ENCODE data around the gene PLEKHA4.
"Not testable (repeated sequence)": the region's sequence is repeated elsewhere in the genome, so short reads cannot be mapped to it uniquely, and the experiment has no call there.

Gene PLEKHA4

DNA sequence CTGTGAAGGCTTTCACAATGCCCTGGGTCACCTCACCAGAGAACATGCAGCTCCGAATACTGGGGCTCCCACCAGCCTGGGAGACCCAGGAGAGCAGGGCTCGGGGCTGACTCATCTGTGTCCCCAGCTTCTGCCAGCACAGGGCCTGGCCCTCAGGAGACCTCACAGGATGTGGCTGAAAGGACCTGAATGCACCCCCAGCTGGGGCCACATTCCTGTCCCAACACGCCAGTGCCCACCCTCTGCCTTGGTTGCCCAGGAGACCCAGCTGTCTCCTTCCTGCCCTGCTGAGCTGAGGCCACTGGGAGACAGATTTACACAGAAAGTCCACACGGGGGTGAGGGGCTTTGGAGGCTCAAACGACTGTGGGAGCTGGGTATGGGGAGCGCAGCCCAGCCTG lies 69.5 kb downstream of the PLEKHA4 start:
- H3K27me3 ChIP-seq (ENCODE audit: control insufficient read depth, insufficient read depth, low read length) = no peaks in the 10 kb centered on the region
- H3K4me1 ChIP-seq (ENCODE audit: control insufficient read depth, insufficient read depth, low read length) = peaks cover 5% of the 10 kb centered on the region
- H3K36me3 ChIP-seq (ENCODE audit: control insufficient read depth, insufficient read depth, low read length) = 0 out of 2 replicates have a peak, but pooled peaks cover 3% of the 10 kb centered on the region
- H3K9me3 ChIP-seq (ENCODE audit: control insufficient read depth, insufficient read depth, low read length) = no peaks in the 10 kb centered on the region
- no peak for DNase-seq (ENCODE audit: low read depth, low spot score)
- H3K27ac ChIP-seq (ENCODE audit: low read length) = no peak overlapping the region
- H3K4me3 ChIP-seq (ENCODE audit: low read length) = no peak overlapping the region
- WGBS (ENCODE audit: insufficient coverage, insufficient read length) = no CpG with 5 or more reads among the region's 6 CpGs

DNA sequence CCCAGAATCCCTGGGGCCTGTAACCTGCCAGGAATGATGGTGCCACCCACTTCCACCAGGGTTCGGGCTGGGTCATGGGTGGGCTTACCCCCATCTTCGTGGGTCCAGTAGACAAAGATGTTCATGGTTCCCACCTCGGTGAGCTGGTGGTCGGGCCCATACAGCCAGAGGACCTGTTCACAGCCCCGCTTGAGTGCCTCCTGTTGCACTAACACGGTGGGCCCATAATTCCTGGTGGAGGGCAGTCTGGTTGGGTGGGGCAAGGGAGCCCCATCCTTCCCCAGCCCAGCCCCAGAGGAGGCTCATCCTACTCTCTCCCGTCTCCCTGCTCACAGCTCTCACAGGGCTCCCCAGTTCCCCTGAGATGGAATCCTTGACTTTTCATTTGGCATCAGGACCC lies 71.3 kb downstream of the PLEKHA4 start:
- H3K36me3 ChIP-seq (ENCODE audit: control insufficient read depth, insufficient read depth, low read length) = 0 out of 2 replicates have a peak, but pooled peaks cover 3% of the 10 kb centered on the region
- no peaks in the 10 kb centered on the region for H3K27me3 ChIP-seq (ENCODE audit: control insufficient read depth, insufficient read depth, low read length)
- peaks cover 7% of the 10 kb centered on the region for H3K4me1 ChIP-seq (ENCODE audit: control insufficient read depth, insufficient read depth, low read length)
- no peak overlapping the region for H3K27ac ChIP-seq (ENCODE audit: low read length)
- H3K4me3 ChIP-seq (ENCODE audit: low read length) = no peak overlapping the region
- no peaks in the 10 kb centered on the region for H3K9me3 ChIP-seq (ENCODE audit: control insufficient read depth, insufficient read depth, low read length)
- no CpG with 5 or more reads among the region's 7 CpGs for WGBS (ENCODE audit: insufficient coverage, insufficient read length)
- no peak for DNase-seq (ENCODE audit: low read depth, low spot score)

DNA sequence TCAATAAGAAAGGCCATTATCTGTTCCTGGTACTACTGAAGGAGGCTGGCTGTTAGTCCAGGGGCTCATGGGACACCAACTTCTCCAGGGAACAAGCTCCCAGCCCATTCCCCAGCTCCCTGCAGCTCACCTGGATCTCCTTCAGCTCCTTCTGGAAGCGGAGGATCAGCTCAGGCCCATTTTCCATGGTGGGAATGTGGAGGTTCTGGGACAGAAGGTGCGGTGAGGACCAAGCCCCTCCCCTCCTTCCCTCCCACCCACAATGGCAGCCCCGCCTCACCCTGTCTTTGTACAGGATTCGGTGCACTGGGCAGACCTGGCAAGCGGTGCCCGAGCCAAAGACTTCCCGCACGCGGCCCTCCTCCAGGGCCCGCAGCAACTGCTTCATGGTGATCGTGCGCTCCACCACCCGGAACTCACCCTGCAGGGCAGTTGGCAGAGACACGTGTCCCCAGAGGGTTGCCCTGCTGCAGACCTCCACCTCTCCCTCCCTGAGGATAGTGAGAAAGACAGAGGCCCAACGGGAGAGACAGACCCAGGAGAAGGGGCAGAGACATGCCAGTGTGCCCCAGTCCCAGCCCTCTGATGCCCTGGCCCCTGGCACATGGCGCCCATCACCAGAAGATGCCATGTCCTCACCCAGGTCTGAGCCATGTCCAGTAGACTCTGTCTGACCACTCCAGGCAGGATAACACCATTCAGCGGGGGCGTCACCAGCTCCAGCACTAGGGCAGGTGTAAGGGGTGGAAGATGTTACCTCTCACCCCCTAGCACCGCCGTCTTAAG lies 71.9 kb downstream of the PLEKHA4 start:
- no peak overlapping the region for H3K27ac ChIP-seq (ENCODE audit: low read length)
- no peak for DNase-seq (ENCODE audit: low read depth, low spot score)
- H3K36me3 ChIP-seq (ENCODE audit: control insufficient read depth, insufficient read depth, low read length) = 0 out of 2 replicates have a peak, but pooled peaks cover 3% of the 10 kb centered on the region
- H3K4me3 ChIP-seq (ENCODE audit: low read length) = no peak overlapping the region
- peaks cover 7% of the 10 kb centered on the region for H3K4me1 ChIP-seq (ENCODE audit: control insufficient read depth, insufficient read depth, low read length)
- no peaks in the 10 kb centered on the region for H3K9me3 ChIP-seq (ENCODE audit: control insufficient read depth, insufficient read depth, low read length)
- no peaks in the 10 kb centered on the region for H3K27me3 ChIP-seq (ENCODE audit: control insufficient read depth, insufficient read depth, low read length)
- no CpG with 5 or more reads among the region's 20 CpGs for WGBS (ENCODE audit: insufficient coverage, insufficient read length)

DNA sequence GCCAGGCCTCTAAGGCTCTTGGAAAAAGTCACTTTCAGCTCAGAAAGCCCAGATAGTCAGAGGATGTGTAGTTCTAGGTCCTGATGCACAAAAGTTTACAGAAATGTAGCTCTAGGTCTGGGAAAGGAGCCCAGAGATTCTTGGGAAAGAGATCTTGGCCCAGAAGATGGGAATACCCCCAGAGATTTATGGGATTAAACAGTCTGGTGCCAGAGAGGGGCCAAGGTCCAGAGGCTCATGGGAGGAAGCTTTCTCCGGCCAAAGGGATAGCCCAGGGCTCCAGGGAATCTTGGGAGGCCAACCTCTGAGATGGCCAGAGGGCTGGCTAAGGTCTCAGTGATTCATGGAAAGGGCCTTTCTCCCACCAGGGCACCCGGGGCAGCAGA lies 72.7 kb downstream of the PLEKHA4 start:
- H3K27ac ChIP-seq (ENCODE audit: low read length) = no peak overlapping the region
- no peaks in the 10 kb centered on the region for H3K27me3 ChIP-seq (ENCODE audit: control insufficient read depth, insufficient read depth, low read length)
- WGBS (ENCODE audit: insufficient coverage, insufficient read length) = no CpG with 5 or more reads among the region's 2 CpGs
- DNase-seq (ENCODE audit: low read depth, low spot score) = no peak
- 0 out of 2 replicates have a peak, but pooled peaks cover 3% of the 10 kb centered on the region for H3K36me3 ChIP-seq (ENCODE audit: control insufficient read depth, insufficient read depth, low read length)
- no peaks in the 10 kb centered on the region for H3K9me3 ChIP-seq (ENCODE audit: control insufficient read depth, insufficient read depth, low read length)
- no peak overlapping the region for H3K4me3 ChIP-seq (ENCODE audit: low read length)
- peaks cover 7% of the 10 kb centered on the region for H3K4me1 ChIP-seq (ENCODE audit: control insufficient read depth, insufficient read depth, low read length)

- WGBS (ENCODE audit: insufficient coverage, insufficient read length) = no CpG with 5 or more reads among the region's 38 CpGs
- Histone ChIP-seq H3K4me3 (ENCODE audit: low read length) (peak overlapping the region; percentile 58; the same call in 1 of the 2 replicates), H3K4me1 (ENCODE audit: control insufficient read depth, insufficient read depth, low read length) (peaks cover 7% of the 10 kb centered on the region), H3K9me3 (ENCODE audit: control insufficient read depth, insufficient read depth, low read length) (no peaks in the 10 kb centered on the region), H3K27ac (ENCODE audit: low read length) (no peak overlapping the region), H3K36me3 (ENCODE audit: control insufficient read depth, insufficient read depth, low read length) (0 out of 2 replicates have a peak, but pooled peaks cover 3% of the 10 kb centered on the region), H3K27me3 (ENCODE audit: control insufficient read depth, insufficient read depth, low read length) (no peaks in the 10 kb centered on the region)
- DNase-seq (ENCODE audit: low read depth, low spot score) = no peak
Observed at GRCh38 chr19:48795055-48795684, 73.2 kb downstream of the PLEKHA4 start.

- WGBS (ENCODE audit: insufficient coverage, insufficient read length) = no CpG with 5 or more reads among the region's 6 CpGs
- Histone ChIP-seq H3K4me1 (ENCODE audit: control insufficient read depth, insufficient read depth, low read length) (peaks cover 5% of the 10 kb centered on the region), H3K27me3 (ENCODE audit: control insufficient read depth, insufficient read depth, low read length) (no peaks in the 10 kb centered on the region), H3K4me3 (ENCODE audit: low read length) (no peak overlapping the region), H3K27ac (ENCODE audit: low read length) (no peak overlapping the region), H3K36me3 (ENCODE audit: control insufficient read depth, insufficient read depth, low read length) (0 out of 2 replicates have a peak, but pooled peaks cover 3% of the 10 kb centered on the region), H3K9me3 (ENCODE audit: control insufficient read depth, insufficient read depth, low read length) (no peaks in the 10 kb centered on the region)
- no peak for DNase-seq (ENCODE audit: low read depth, low spot score)
Observed at GRCh38 chr19:48794291-48794690, 74.1 kb downstream of the PLEKHA4 start.

DNA sequence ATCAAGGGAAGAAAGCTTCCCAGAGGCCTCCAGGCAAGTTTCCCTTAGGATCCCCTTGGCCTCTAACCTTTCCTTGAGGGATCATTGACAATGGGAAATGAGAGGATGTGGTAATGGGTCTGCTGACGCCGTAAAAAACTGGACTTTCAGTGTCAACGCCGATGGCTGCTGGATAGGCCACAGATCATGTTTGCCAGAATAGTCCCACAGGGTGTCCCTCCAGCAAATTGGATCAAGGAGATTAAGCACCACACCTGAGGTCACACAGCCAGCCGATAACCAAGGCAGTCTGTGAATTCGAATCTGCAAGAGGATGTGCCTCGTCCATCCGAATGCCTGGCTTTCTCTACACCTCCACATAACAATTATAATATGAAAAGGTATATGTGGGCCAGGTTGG lies 75.1 kb downstream of the PLEKHA4 start:
- H3K4me1 ChIP-seq (ENCODE audit: control insufficient read depth, insufficient read depth, low read length) = 0 out of 2 replicates have a peak, but pooled peaks cover 2% of the 10 kb centered on the region
- no peaks in the 10 kb centered on the region for H3K9me3 ChIP-seq (ENCODE audit: control insufficient read depth, insufficient read depth, low read length)
- no peak overlapping the region for H3K4me3 ChIP-seq (ENCODE audit: low read length)
- DNase-seq (ENCODE audit: low read depth, low spot score) = no peak
- no CpG with 5 or more reads among the region's 8 CpGs for WGBS (ENCODE audit: insufficient coverage, insufficient read length)
- no peak overlapping the region for H3K27ac ChIP-seq (ENCODE audit: low read length)
- H3K27me3 ChIP-seq (ENCODE audit: control insufficient read depth, insufficient read depth, low read length) = no peaks in the 10 kb centered on the region
- 0 out of 2 replicates have a peak, but pooled peaks cover 3% of the 10 kb centered on the region for H3K36me3 ChIP-seq (ENCODE audit: control insufficient read depth, insufficient read depth, low read length)

DNA sequence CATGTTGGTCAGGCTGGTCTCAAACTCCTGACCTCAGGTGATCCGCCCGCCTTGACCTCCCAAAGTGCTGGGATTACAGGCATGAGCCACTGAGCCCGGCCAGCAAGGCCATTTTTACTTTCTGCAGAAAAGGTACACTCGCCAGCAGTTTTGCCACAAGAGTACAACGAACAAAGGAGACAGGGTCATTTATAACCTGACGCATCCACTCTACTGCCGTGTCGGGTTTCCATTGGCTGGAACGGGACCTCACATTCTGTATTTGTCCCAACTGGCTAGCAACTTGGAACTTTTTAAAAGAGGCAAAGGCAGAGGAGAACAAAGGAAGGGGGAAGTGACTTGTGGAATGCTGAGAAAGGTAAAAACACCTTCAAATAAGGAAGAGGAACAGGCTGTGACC lies 81.1 kb downstream of the PLEKHA4 start:
- WGBS (ENCODE audit: insufficient coverage, insufficient read length) = no CpG with 5 or more reads among the region's 9 CpGs
- not testable (repeated sequence) for DNase-seq (ENCODE audit: low read depth, low spot score); H3K4me1 ChIP-seq (ENCODE audit: control insufficient read depth, insufficient read depth, low read length); H3K27ac ChIP-seq (ENCODE audit: low read length); H3K36me3 ChIP-seq (ENCODE audit: control insufficient read depth, insufficient read depth, low read length); H3K9me3 ChIP-seq (ENCODE audit: control insufficient read depth, insufficient read depth, low read length); H3K27me3 ChIP-seq (ENCODE audit: control insufficient read depth, insufficient read depth, low read length); H3K4me3 ChIP-seq (ENCODE audit: low read length)
